ENCODE measurements around the gene DRG2. TPM values are rescaled to one million over a fixed set of nuclear protein-coding genes. Genes with fewer than 3 reads are reported as not detected.
A peak's percentile ranks its signal among the peaks of the same experiment; 100 is the strongest.

DRG2 gene
- total RNA-seq, 1 experiment from 2014 or later: 52.0 TPM

DNA sequence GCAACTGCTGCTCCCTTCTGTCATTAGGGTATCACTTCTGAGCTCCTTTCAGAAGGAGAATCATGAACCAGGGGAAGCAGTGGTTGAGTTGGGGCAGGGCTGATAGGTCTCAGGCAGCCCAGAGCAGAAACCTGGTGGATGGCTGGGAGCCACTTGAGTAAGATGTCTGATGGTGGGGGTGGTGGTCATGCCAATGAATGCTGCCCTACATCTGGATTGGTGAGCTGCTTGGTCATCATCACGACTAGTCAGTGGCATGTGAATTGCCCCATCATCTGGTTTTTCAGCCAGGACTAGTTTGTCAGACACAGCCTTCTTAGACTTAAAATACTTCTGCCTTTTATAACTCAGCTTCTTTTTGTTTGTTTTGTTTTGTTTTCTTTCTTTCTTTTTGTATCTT lies 46.0 kb upstream of the DRG2 start:
- H3K4me3 Mint-ChIP-seq: peak overlapping the region in 1 of 2 experiments; percentile 65; a peak in 2 of 5 replicates
- no peaks in the 10 kb centered on the region for H3K79me1 ChIP-seq (ENCODE audit: insufficient read depth, low read depth, low read length, poor library complexity, severe bottlenecking)
- no peak overlapping the region for H2AFZ ChIP-seq (ENCODE audit: low read length)
- H3K14ac ChIP-seq (ENCODE audit: insufficient read depth, low read length): no peak overlapping the region
- H3K9me3 ChIP-seq (ENCODE audit: control insufficient read depth, low read depth, low read length): no peaks in the 10 kb centered on the region
- H3K4me2 ChIP-seq (ENCODE audit: insufficient read depth, insufficient read length, low read length): no peak overlapping the region
- H2AK5ac ChIP-seq (ENCODE audit: insufficient read length, low read length): no peak overlapping the region
- no peaks in the 10 kb centered on the region for H3K79me2 ChIP-seq (ENCODE audit: insufficient read depth, low read length)
- no peak overlapping the region for H2BK15ac ChIP-seq (ENCODE audit: low read depth, low read length)
- H3T11ph ChIP-seq (ENCODE audit: low read length): no peak overlapping the region
- no peak overlapping the region for H3K4ac ChIP-seq (ENCODE audit: low read depth, low read length)
- H4K20me1 ChIP-seq (ENCODE audit: control insufficient read depth, insufficient read depth, insufficient read length): no peaks in the 10 kb centered on the region
- H2BK120ac ChIP-seq (ENCODE audit: low read depth, low read length, poor library complexity, severe bottlenecking): no peak overlapping the region
- no peak overlapping the region for H2BK5ac ChIP-seq (ENCODE audit: insufficient read length, low read length)
- peaks cover 29 to 35% of the 10 kb centered on the region in 2 experiments for H3K4me1 Mint-ChIP-seq
- H3K18ac ChIP-seq (ENCODE audit: insufficient read length, low read depth, low read length): no peak overlapping the region
- TF ChIP-seq, protein P1, sequence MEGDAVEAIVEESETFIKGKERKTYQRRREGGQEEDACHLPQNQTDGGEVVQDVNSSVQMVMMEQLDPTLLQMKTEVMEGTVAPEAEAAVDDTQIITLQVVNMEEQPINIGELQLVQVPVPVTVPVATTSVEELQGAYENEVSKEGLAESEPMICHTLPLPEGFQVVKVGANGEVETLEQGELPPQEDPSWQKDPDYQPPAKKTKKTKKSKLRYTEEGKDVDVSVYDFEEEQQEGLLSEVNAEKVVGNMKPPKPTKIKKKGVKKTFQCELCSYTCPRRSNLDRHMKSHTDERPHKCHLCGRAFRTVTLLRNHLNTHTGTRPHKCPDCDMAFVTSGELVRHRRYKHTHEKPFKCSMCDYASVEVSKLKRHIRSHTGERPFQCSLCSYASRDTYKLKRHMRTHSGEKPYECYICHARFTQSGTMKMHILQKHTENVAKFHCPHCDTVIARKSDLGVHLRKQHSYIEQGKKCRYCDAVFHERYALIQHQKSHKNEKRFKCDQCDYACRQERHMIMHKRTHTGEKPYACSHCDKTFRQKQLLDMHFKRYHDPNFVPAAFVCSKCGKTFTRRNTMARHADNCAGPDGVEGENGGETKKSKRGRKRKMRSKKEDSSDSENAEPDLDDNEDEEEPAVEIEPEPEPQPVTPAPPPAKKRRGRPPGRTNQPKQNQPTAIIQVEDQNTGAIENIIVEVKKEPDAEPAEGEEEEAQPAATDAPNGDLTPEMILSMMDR (conservative IDR thresholded peaks at IDR 0.05): no peak
- DNase-seq: no peak
- H3K27me3 Mint-ChIP-seq (ENCODE audit: low read depth): peaks cover 4% of the 10 kb centered on the region
- H4K8ac ChIP-seq (replicated peaks; ENCODE audit: insufficient read length, low read depth, low read length): no peak overlapping the region
- no peak overlapping the region for H4K5ac ChIP-seq (ENCODE audit: insufficient read length, low read depth, low read length)
- WGBS (ENCODE audit: extremely low coverage, insufficient read length, low lambda C conversion rate): no CpG with 5 or more reads among the region's 1 CpG
- no peaks in the 10 kb centered on the region for H3K27me3 ChIP-seq (ENCODE audit: insufficient read depth, low read length)
- no peak overlapping the region for H4K91ac ChIP-seq (ENCODE audit: insufficient read length, low read depth, low read length)
- H2BK20ac ChIP-seq (ENCODE audit: low read depth, low read length, poor library complexity, severe bottlenecking): no peak overlapping the region
- H3K23ac ChIP-seq (ENCODE audit: insufficient read length, low read depth, low read length): no peak overlapping the region
- H3K27ac Mint-ChIP-seq: no peak overlapping the region
- H3K27ac ChIP-seq (ENCODE audit: insufficient read length, low read depth, low read length): no peak overlapping the region
- no peaks in the 10 kb centered on the region; a peak in 2 of 5 replicates for H3K9me3 Mint-ChIP-seq
- H3K9ac ChIP-seq (ENCODE audit: extremely low read depth, insufficient read length, low read length): no peak overlapping the region
- no peaks in the 10 kb centered on the region; the same call in 1 of the 2 replicates for H3K4me1 ChIP-seq (ENCODE audit: insufficient read depth, low read length)
- H3K23me2 ChIP-seq (ENCODE audit: insufficient read length, low read depth, low read length, poor library complexity, severe bottlenecking): peaks cover 12% of the 10 kb centered on the region
- H2BK12ac ChIP-seq (ENCODE audit: insufficient read length, low read depth, low read length): no peak overlapping the region
- no peak overlapping the region for H3K56ac ChIP-seq (ENCODE audit: insufficient read length, low read depth, low read length)
- H3K36me3 Mint-ChIP-seq (ENCODE audit: insufficient read depth in 1 of 3, low read depth in 3 of 3): peaks cover 3 to 14% (median 7%) of the 10 kb centered on the region in 3 experiments; a peak in 6 of 7 replicates

Measured in H9 (cell line).